Progenitor cell of endocrine pancreas (in vitro differentiated cells): ENCODE data around the gene PPP2R2C. TPM values are rescaled to one million over a fixed set of nuclear protein-coding genes. Genes with fewer than 3 reads are reported as not detected.

Source experiments
- DNase-seq: peaks from one replicate; pipeline ENCODE4 v3.0.0; 2021; ENCODE audit warnings: low spot score; ENCODE audit not compliant: unreplicated experiment
- H3K27ac Mint-ChIP-seq: 2 replicates; pipeline ENCODE4 v1.8.0; 2021; ENCODE audit warnings: mild to moderate bottlenecking, moderate library complexity, mixed read lengths
- H3K27me3 Mint-ChIP-seq: 2 replicates; pipeline ENCODE4 v1.8.0; 2021; ENCODE audit warnings: mixed read lengths
- H3K36me3 Mint-ChIP-seq: 2 replicates; pipeline ENCODE4 v1.8.0; 2022; ENCODE audit warnings: mixed read lengths; ENCODE audit not compliant: insufficient read depth
- H3K4me1 Mint-ChIP-seq: 2 replicates; pipeline ENCODE4 v1.8.0; 2021; ENCODE audit warnings: low read depth, mixed read lengths
- H3K4me3 Mint-ChIP-seq: 2 replicates; pipeline ENCODE4 v1.8.0; 2021; ENCODE audit warnings: low read depth, mild to moderate bottlenecking, moderate library complexity, mixed read lengths
- H3K9me3 Mint-ChIP-seq: 2 replicates; pipeline ENCODE4 v1.8.0; 2021; ENCODE audit warnings: low read depth, mixed read lengths
- total RNA-seq: library from RNA; stranded (reverse); gene quantifications from 2 replicates; pipeline ENCODE4 v1.2.1, GENCODE V29; 2021
- TF ChIP-seq, protein P1 (sequence below): fragments of 200-600 bp; sonication (generic); IDR thresholded peaks from one replicate; pipeline ENCODE4 v1.5.0; 2021; ENCODE audit warnings: antibody characterized with exemption, mild to moderate bottlenecking; ENCODE audit not compliant: unreplicated experiment

The PPP2R2C gene
- total RNA-seq, 1 donor from 2014 or later: 0.19 TPM

DNA sequence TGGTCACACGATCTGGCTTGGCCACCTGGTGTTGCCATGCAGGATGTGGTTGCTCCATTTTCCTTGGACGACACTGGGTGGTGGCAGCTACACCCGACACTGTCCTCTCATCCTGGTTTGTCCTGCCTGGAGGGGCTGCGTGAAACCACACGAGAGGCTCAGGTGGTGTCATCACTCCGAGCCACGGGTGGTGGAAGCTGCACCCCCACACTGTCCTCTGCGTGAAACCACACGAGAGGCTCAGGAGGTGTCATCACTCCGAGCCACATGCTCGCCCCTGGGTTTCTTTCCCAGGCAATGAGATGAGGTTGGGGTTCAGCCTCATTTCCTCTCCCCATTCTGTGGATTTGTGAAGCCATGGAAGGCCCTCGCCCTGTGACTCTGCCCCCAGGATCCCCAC, 168.5 kb downstream of the PPP2R2C start:
- Mint-ChIP-seq H3K27me3 (no peaks in the 10 kb centered on the region), H3K36me3 (peaks cover 10% of the 10 kb centered on the region), H3K27ac (no peak overlapping the region), H3K4me1 (peaks cover 8% of the 10 kb centered on the region), H3K4me3 (no peak overlapping the region), H3K9me3 (peaks cover 5% of the 10 kb centered on the region)
- TF ChIP-seq, protein P1, sequence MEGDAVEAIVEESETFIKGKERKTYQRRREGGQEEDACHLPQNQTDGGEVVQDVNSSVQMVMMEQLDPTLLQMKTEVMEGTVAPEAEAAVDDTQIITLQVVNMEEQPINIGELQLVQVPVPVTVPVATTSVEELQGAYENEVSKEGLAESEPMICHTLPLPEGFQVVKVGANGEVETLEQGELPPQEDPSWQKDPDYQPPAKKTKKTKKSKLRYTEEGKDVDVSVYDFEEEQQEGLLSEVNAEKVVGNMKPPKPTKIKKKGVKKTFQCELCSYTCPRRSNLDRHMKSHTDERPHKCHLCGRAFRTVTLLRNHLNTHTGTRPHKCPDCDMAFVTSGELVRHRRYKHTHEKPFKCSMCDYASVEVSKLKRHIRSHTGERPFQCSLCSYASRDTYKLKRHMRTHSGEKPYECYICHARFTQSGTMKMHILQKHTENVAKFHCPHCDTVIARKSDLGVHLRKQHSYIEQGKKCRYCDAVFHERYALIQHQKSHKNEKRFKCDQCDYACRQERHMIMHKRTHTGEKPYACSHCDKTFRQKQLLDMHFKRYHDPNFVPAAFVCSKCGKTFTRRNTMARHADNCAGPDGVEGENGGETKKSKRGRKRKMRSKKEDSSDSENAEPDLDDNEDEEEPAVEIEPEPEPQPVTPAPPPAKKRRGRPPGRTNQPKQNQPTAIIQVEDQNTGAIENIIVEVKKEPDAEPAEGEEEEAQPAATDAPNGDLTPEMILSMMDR: no peak
- DNase-seq: no peak

DNA sequence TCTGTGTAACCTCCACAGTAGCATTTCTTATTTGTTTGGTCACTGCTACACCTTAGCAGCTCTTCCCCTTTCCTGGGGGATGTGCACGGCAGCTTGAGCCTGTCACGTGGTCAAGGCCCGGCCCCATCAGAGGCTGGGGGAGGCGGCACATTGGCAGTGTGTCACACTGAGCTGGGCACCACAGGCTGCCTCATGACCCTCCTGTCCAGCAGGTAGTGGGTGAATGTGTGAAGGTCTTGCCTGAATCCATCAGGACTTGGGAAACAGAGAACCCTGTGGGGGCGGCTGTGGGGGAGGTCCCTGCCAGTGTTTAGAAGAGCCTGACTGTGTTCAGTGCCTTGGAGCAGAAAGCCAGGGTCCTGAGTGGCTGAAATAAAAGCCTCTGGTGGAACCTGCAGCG, 169.5 kb downstream of the PPP2R2C start:
- no peaks in the 10 kb centered on the region for H3K27me3 Mint-ChIP-seq
- H3K36me3 Mint-ChIP-seq: peaks cover 8% of the 10 kb centered on the region
- TF ChIP-seq, protein P1: no peak
- H3K4me3 Mint-ChIP-seq: no peak overlapping the region
- no peak for DNase-seq
- no peaks in the 10 kb centered on the region for H3K9me3 Mint-ChIP-seq
- no peak overlapping the region for H3K27ac Mint-ChIP-seq
- H3K4me1 Mint-ChIP-seq: peaks cover 8% of the 10 kb centered on the region

DNA sequence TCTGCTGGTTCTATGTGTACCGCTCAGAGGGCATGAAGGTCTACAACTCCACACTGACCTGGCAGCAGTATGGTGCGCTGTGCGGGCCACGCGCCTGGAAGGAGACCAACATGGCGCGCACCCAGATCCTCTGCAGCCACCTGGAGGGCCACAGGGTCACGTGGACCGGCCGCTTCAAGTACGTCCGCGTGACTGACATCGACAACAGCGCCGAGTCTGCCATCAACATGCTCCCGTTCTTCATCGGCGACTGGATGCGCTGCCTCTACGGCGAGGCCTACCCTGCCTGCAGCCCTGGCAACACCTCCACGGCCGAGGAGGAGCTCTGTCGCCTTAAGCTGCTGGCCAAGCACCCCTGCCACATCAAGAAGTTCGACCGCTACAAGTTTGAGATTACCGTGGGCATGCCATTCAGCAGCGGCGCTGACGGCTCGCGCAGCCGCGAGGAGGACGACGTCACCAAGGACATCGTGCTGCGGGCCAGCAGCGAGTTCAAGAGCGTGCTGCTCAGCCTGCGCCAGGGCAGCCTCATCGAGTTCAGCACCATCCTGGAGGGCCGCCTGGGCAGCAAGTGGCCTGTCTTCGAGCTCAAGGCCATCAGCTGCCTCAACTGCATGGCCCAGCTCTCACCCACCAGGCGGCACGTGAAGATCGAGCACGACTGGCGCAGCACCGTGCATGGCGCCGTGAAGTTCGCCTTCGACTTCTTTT, 170.5 kb downstream of the PPP2R2C start:
- Mint-ChIP-seq H3K27me3 (no peaks in the 10 kb centered on the region), H3K4me3 (no peak overlapping the region), H3K27ac (no peak overlapping the region), H3K36me3 (peaks cover 12% of the 10 kb centered on the region), H3K4me1 (peaks cover 8% of the 10 kb centered on the region), H3K9me3 (no peaks in the 10 kb centered on the region)
- DNase-seq: no peak
- TF ChIP-seq, protein P1: no peak

DNA sequence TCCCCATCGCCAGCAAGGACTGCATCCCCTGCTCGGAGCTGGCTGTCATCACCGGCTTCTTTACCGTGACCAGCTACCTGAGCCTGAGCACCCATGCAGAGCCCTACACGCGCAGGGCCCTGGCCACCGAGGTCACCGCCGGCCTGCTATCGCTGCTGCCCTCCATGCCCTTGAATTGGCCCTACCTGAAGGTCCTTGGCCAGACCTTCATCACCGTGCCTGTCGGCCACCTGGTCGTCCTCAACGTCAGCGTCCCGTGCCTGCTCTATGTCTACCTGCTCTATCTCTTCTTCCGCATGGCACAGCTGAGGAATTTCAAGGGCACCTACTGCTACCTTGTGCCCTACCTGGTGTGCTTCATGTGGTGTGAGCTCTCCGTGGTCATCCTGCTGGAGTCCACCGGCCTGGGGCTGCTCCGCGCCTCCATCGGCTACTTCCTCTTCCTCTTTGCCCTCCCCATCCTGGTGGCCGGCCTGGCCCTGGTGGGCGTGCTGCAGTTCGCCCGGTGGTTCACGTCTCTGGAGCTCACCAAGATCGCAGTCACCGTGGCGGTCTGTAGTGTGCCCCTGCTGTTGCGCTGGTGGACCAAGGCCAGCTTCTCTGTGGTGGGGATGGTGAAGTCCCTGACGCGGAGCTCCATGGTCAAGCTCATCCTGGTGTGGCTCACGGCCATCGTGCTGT, 171.2 kb downstream of the PPP2R2C start:
- Mint-ChIP-seq H3K36me3 (peaks cover 13% of the 10 kb centered on the region), H3K27ac (no peak overlapping the region), H3K9me3 (no peaks in the 10 kb centered on the region), H3K27me3 (no peaks in the 10 kb centered on the region), H3K4me3 (no peak overlapping the region), H3K4me1 (peaks cover 2% of the 10 kb centered on the region)
- no peak for DNase-seq
- TF ChIP-seq, protein P1: no peak

DNA sequence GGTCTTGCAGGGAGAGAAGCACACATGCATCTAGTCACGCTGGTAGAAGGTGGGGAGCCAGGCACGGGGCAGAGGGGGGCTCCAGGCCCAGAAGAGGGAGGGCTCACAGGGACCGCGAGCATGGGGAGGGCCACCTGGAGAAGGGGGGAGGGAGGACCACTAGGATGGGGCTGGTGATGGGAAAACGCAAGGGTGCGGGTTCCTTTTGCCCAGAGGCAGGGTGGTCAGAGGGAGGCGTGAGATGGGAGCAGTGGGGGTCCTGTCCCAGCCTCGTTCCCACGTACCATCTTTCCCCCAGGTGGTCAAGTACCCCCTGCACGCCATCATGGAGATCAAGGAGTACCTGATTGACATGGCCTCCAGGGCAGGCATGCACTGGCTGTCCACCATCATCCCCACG, 172.1 kb downstream of the PPP2R2C start:
- H3K27ac Mint-ChIP-seq: no peak overlapping the region
- H3K4me3 Mint-ChIP-seq: no peak overlapping the region
- H3K27me3 Mint-ChIP-seq: no peaks in the 10 kb centered on the region
- H3K36me3 Mint-ChIP-seq: peaks cover 13% of the 10 kb centered on the region
- H3K4me1 Mint-ChIP-seq: no peaks in the 10 kb centered on the region
- no peak for DNase-seq
- TF ChIP-seq, protein P1: no peak
- no peaks in the 10 kb centered on the region for H3K9me3 Mint-ChIP-seq
